ENCODE results near the gene SMKR1.

Gene SMKR1

GRCh38 chr7:129525225-129525862 is 23.0 kb downstream of the SMKR1 start:
- DNase-seq (ENCODE audit: low read depth, low spot score): no peak

GRCh38 chr7:129529643-129530042 is 27.3 kb downstream of the SMKR1 start:
- no peak for DNase-seq (ENCODE audit: low read depth, low spot score)

- no peak for DNase-seq (ENCODE audit: low read depth, low spot score)
Observed at GRCh38 chr7:129530795-129531391, 28.6 kb downstream of the SMKR1 start.

GRCh38 chr7:129531721-129532120 is 29.4 kb downstream of the SMKR1 start:
- DNase-seq (ENCODE audit: low read depth, low spot score): no peak

GRCh38 chr7:129532375-129532774 is 30.0 kb downstream of the SMKR1 start:
- no peak for DNase-seq (ENCODE audit: low read depth, low spot score)

- DNase-seq (ENCODE audit: low read depth, low spot score): peak; percentile 38
Observed at GRCh38 chr7:129534558-129535274, 32.4 kb downstream of the SMKR1 start.

GRCh38 chr7:129535896-129536295 is 33.6 kb downstream of the SMKR1 start:
- no peak for DNase-seq (ENCODE audit: low read depth, low spot score)

- no peak for DNase-seq (ENCODE audit: low read depth, low spot score)
Observed at GRCh38 chr7:129536323-129536722, 34.0 kb downstream of the SMKR1 start.

GRCh38 chr7:129538790-129539189 is 36.5 kb downstream of the SMKR1 start:
- no peak for DNase-seq (ENCODE audit: low read depth, low spot score)

- no peak for DNase-seq (ENCODE audit: low read depth, low spot score)
Observed at GRCh38 chr7:129540340-129540739, 38.0 kb downstream of the SMKR1 start.

- DNase-seq (ENCODE audit: low read depth, low spot score): no peak
Observed at GRCh38 chr7:129544700-129545099, 42.4 kb downstream of the SMKR1 start.

- DNase-seq (ENCODE audit: low read depth, low spot score): no peak
Observed at GRCh38 chr7:129550693-129551360, 48.5 kb downstream of the SMKR1 start.

- no peak for DNase-seq (ENCODE audit: low read depth, low spot score)
Observed at GRCh38 chr7:129553899-129554461, 51.6 kb downstream of the SMKR1 start.

GRCh38 chr7:129556607-129557133 is 54.3 kb downstream of the SMKR1 start:
- DNase-seq (ENCODE audit: low read depth, low spot score): no peak

- peak; percentile 44 for DNase-seq (ENCODE audit: low read depth, low spot score)
Observed at GRCh38 chr7:129557686-129558481, 55.6 kb downstream of the SMKR1 start.

- no peak for DNase-seq (ENCODE audit: low read depth, low spot score)
Observed at GRCh38 chr7:129559564-129559963, 57.2 kb downstream of the SMKR1 start.

GRCh38 chr7:129560831-129561230 is 58.5 kb downstream of the SMKR1 start:
- no peak for DNase-seq (ENCODE audit: low read depth, low spot score)

GRCh38 chr7:129561677-129562359 is 59.5 kb downstream of the SMKR1 start:
- no peak for DNase-seq (ENCODE audit: low read depth, low spot score)
